GM19397 (cell line): ENCODE data around the gene MCM10.

Experiments
- ATAC-seq: cut with Tn5 transposase; IDR thresholded peaks from one replicate; pipeline ENCODE4 v1.9.1; 2021; ENCODE audit warnings: mild to moderate bottlenecking, moderate library complexity; ENCODE audit not compliant: unreplicated experiment

MCM10 gene

GRCh38 chr10:13256627-13257026, 95.3 kb downstream of the MCM10 start:
- no peak for ATAC-seq

- no peak for ATAC-seq
These were observed 96.3 kb downstream of the MCM10 start for GRCh38 chr10:13257621-13258140.
